ENCODE data around the gene NUP107. TPM values are rescaled to one million over a fixed set of nuclear protein-coding genes. Genes with fewer than 3 reads are reported as not detected.

NUP107 gene
- total and polyA plus RNA-seq, 7 donors = 9.2 to 22.8 (median 19.8) TPM

DNA sequence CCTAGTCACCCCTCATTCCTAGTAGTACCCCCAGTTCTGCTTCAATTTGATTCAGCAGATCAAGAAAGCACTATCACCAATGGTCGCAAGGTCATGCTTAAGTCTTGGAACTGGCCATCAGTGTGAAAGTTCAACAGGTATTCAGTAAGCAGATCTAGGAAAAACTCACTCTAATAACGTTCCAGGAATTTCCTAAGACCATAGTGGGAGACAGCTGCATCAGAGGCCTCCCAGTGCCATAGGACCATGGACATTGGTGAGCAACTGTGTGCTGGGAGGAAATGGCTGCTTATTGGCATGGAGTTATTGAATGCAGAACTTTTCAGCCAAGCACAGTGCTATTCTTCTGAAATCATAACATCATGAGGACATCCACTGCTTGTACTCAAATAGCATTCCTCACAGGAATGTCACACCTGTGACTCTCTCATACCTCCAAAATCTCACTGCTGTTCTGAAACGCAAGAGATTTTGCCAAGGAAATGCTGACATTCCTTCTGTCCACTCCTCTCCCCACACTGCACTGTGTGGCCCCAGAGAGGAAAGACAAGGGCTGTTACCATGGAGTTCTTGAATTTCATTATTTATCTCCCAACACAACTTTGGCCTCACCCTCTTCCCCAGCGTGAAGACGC lies 90.3 kb downstream of the NUP107 start:
- no peaks in the 10 kb centered on the region for H3K4me1 ChIP-seq
- no peaks in the 10 kb centered on the region for H3K9me3 ChIP-seq
- WGBS, 3 donors = 62 to 65% (median 63%) methylated on average over 5 of the region's 5 CpGs
- no peak for ATAC-seq
- DNase-seq = no peak
- H3K36me3 ChIP-seq (ENCODE audit: insufficient read depth in 1 of 2, low read depth in 1 of 2) = no peaks in the 10 kb centered on the region
- no peak overlapping the region for H3K27ac ChIP-seq
- H3K4me3 ChIP-seq = no peak overlapping the region
- no peaks in the 10 kb centered on the region for H3K27me3 ChIP-seq (ENCODE audit: insufficient read depth in 3 of 3, low read length in 2 of 3)
- intact Hi-C loops (cut with DNase I) = no loop called here
- TF ChIP-seq, protein P1, sequence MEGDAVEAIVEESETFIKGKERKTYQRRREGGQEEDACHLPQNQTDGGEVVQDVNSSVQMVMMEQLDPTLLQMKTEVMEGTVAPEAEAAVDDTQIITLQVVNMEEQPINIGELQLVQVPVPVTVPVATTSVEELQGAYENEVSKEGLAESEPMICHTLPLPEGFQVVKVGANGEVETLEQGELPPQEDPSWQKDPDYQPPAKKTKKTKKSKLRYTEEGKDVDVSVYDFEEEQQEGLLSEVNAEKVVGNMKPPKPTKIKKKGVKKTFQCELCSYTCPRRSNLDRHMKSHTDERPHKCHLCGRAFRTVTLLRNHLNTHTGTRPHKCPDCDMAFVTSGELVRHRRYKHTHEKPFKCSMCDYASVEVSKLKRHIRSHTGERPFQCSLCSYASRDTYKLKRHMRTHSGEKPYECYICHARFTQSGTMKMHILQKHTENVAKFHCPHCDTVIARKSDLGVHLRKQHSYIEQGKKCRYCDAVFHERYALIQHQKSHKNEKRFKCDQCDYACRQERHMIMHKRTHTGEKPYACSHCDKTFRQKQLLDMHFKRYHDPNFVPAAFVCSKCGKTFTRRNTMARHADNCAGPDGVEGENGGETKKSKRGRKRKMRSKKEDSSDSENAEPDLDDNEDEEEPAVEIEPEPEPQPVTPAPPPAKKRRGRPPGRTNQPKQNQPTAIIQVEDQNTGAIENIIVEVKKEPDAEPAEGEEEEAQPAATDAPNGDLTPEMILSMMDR (IDR thresholded peaks at IDR 0.05) = no peak

DNA sequence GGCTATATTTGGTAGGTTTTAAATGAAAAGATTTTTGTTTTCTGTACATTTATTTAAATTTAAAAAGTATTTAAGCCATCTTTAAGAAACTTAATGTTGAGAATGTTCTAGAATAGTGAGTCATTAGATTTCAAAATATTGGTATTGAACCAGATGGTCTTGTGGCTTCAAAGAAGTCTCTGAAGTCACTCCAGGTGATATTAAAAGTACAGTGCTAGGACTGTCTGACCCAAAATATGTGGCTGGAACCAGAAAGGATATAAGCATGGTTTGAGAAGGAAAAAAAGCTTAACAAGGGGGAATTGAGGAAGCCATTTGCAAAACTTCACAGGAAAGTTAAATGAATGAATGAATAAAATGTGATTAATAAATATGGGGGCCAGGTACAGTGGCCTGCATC lies 92.5 kb downstream of the NUP107 start:
- no peak overlapping the region for H3K4me3 ChIP-seq

DNA sequence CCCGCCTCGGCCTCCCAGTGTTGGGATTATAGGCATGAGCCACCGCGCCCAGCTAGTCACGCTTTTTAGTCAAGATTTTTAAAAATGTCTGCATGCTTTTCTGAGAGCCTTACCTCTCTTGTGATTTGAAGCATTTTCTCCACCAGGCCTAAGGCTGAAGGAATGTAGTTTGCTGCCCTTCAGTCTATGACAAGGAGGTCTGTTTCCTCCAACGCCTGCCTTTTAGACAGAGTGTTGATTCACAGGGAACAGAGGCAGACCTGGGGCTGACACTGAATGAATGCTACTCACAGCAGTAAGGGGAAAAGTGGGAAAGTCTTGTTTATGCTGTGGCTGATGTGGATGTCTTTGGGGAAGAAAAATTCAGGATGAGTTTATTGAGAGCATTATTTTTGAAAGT lies 94.0 kb downstream of the NUP107 start:
- no peaks in the 10 kb centered on the region for H3K4me1 ChIP-seq
- 84 to 93% (median 89%) methylated on average over 6 of the region's 6 CpGs for WGBS, 3 donors
- H3K9me3 ChIP-seq = no peaks in the 10 kb centered on the region
- intact Hi-C loops (cut with DNase I) = no loop called here
- no peak overlapping the region for H3K4me3 ChIP-seq
- no peaks in the 10 kb centered on the region for H3K36me3 ChIP-seq (ENCODE audit: insufficient read depth in 1 of 2, low read depth in 1 of 2)
- H3K27ac ChIP-seq = no peak overlapping the region
- no peaks in the 10 kb centered on the region for H3K27me3 ChIP-seq (ENCODE audit: insufficient read depth in 3 of 3, low read length in 2 of 3)
- TF ChIP-seq, protein P1 (IDR thresholded peaks at IDR 0.05) = no peak
- DNase-seq (no peak), ATAC-seq (no peak)

More for the DNA sequence above, 92.5 kb downstream of the NUP107 start:
- Histone ChIP-seq H3K4me1 (no peaks in the 10 kb centered on the region), H3K27me3 (ENCODE audit: insufficient read depth in 3 of 3, low read length in 2 of 3) (no peaks in the 10 kb centered on the region), H3K36me3 (ENCODE audit: insufficient read depth in 1 of 2, low read depth in 1 of 2) (no peaks in the 10 kb centered on the region), H3K9me3 (no peaks in the 10 kb centered on the region), H3K27ac (no peak overlapping the region)
- intact Hi-C loops (cut with DNase I) = no loop called here
- ATAC-seq (no peak), DNase-seq (no peak)
- TF ChIP-seq, protein P1 (IDR thresholded peaks at IDR 0.05) = no peak

DNA sequence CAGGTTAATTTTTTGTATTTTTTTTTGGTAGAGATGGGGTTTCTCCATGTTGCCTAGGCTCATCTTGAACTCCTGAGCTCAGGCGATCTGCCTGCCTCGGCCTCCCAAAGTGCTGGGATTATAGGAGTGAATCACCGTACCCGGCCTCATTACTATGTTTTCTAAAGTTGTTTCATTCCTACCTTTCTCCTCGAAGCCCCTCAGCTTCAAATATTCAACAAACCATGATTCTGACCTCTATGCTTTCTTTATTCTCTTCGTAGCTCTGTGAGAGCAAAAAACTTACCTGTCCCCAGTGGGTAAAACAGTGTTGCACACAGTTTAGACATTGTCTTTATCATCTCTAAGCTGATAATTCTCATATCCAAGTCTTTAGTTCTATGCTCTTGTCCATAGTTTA lies 95.0 kb downstream of the NUP107 start:
- Histone ChIP-seq H3K27me3 (ENCODE audit: insufficient read depth in 3 of 3, low read length in 2 of 3) (no peaks in the 10 kb centered on the region), H3K9me3 (no peaks in the 10 kb centered on the region), H3K27ac (no peak overlapping the region), H3K36me3 (ENCODE audit: insufficient read depth in 1 of 2, low read depth in 1 of 2) (no peaks in the 10 kb centered on the region), H3K4me3 (no peak overlapping the region), H3K4me1 (no peaks in the 10 kb centered on the region)
- intact Hi-C loops (cut with DNase I) = no loop called here
- no peak for DNase-seq
- WGBS, 3 donors = 91 to 94% (median 92%) methylated on average over 6 of the region's 6 CpGs
- ATAC-seq = no peak
- TF ChIP-seq, protein P1 (IDR thresholded peaks at IDR 0.05) = no peak

- ATAC-seq (no peak), DNase-seq (no peak)
- Histone ChIP-seq H3K36me3 (ENCODE audit: insufficient read depth in 1 of 2, low read depth in 1 of 2) (no peaks in the 10 kb centered on the region), H3K27ac (no peak overlapping the region), H3K4me1 (peaks cover 4% of the 10 kb centered on the region), H3K4me3 (no peak overlapping the region), H3K9me3 (no peaks in the 10 kb centered on the region), H3K27me3 (ENCODE audit: insufficient read depth in 3 of 3, low read length in 2 of 3) (no peaks in the 10 kb centered on the region)
- TF ChIP-seq, protein P1 (IDR thresholded peaks at IDR 0.05) = no peak
- 77 to 83% (median 78%) methylated on average over 8 of the region's 8 CpGs for WGBS, 3 donors
- intact Hi-C loops (cut with DNase I) = no loop called here
These were observed 97.2 kb downstream of the NUP107 start for GRCh38 chr12:68784015-68784414.
